GM13976 (cell line): ENCODE data around the gene GP1BB.

ENCODE experiments used
- DNase-seq: peaks from one replicate; pipeline ENCODE4 v3.0.0; 2012; ENCODE audit warnings: low spot score
- CTCF ChIP-seq: IDR thresholded peaks from 2 replicates; pipeline ENCODE4 v1.5.1; 2012; ENCODE audit warnings: borderline replicate concordance, mild to moderate bottlenecking; ENCODE audit not compliant: insufficient read depth; ENCODE audit errors: extremely low read depth, missing control alignments, control extremely low read depth
- in situ Hi-C: fragments of 300-500 bp; cut with MboI; formaldehyde crosslinking; loops from one replicate; pipeline ENCODE4 v1.12.0; 2022; ENCODE audit warnings: low sequenced_read_pairs, mixed read lengths, inconsistent platforms; ENCODE audit not compliant: unreplicated experiment

GP1BB gene

DNA sequence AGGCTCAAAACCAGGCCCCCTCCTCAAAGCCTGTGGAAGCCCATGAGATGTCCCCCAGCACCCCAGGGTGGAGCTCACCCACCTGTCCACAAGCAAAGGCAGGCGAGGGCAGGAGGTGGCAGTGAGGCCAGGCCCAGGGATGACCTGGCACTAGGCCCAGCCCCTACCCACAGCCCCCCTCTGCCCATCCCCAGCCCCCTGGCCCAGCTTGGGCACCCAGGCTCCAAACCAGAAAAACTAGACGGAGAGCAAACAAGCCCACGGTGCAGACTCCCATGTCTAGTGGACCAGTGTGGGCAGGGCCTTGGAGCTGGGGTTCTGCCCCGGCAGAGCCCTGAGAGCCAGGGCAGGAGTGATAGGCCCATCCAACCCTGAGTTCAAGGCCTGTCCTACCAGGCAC, 20.3 kb downstream of the GP1BB start:
- DNase-seq: no peak
- in situ Hi-C loops: no loop called here
- TF ChIP-seq CTCF: no peak

DNA sequence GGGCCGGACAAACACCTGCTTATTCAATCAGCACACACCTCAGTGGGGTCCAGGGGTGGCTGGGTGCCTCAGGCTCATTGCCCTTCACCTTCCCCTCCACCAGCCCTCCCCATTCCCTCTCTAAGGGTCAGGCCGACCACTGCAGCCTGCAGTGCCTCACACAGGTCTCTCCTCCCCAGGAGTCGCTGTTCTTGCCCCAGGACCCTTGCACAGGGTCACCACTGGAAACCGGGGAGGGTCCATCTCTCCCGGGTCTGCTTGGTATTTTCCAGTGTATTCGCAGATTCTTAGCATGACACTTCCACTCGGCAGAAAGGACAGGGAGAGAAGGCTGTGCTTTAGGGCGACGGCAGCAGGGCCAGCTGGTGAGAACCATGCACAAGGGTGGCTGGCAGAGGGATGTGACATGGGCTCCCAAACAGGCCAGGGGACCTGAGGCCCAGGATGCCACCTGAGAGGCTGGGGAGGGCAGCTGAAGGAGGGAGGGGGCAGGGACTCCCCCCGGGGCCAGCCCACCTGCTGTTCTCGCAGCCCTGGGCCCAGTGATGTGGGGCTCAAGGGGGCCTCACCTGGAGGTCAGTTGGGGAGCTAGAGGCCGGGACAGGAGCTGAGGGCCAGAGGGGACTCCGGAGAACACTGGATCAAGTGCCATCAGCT, 21.1 kb downstream of the GP1BB start:
- in situ Hi-C loops: no loop called here
- DNase-seq: no peak
- no peak for TF ChIP-seq CTCF

- in situ Hi-C loops: no loop called here
- no peak for DNase-seq
These were observed 22.1 kb downstream of the GP1BB start for GRCh38 chr22:19745155-19746101.

GRCh38 chr22:19746726-19747125, 23.4 kb downstream of the GP1BB start:
- in situ Hi-C loops: no loop called here
- TF ChIP-seq CTCF: no peak
- no peak for DNase-seq

More at GRCh38 chr22:19745155-19746101, 22.1 kb downstream of the GP1BB start:
- TF ChIP-seq CTCF: no peak

GRCh38 chr22:19747551-19747950, 24.2 kb downstream of the GP1BB start:
- DNase-seq: no peak
- in situ Hi-C loops: no loop called here
- no peak for TF ChIP-seq CTCF

GRCh38 chr22:19748139-19748538, 24.8 kb downstream of the GP1BB start:
- in situ Hi-C loops: no loop called here
- no peak for TF ChIP-seq CTCF
- no peak for DNase-seq
